K562 (cell line): Measurements from ENCODE around the gene PAQR4. TPM values are rescaled to one million over a fixed set of nuclear protein-coding genes. Genes with fewer than 3 reads are reported as not detected.

ENCODE experiments used
- GTF2B ChIP-seq: IDR thresholded peaks from 2 replicates; pipeline ENCODE4 v1.6.1; 2011; ENCODE audit not compliant: insufficient read length; ENCODE audit errors: extremely low read depth
- IFI16 ChIP-seq: fragments of 250-450 bp; sonication (Bioruptor Pico); IDR thresholded peaks from 2 replicates; pipeline ENCODE4 v2.1.2; 2022; ENCODE audit warnings: mild to moderate bottlenecking, inconsistent platforms
- MAZ ChIP-seq, 2 experiments: fragments of 450-650 bp in 1 of 2; sonication (generic) in 1 of 2; formaldehyde crosslinking; IDR thresholded peaks in 1 of 2; conservative IDR thresholded peaks in 1 of 2; 2 replicates each; pipeline versions ENCODE4 v1.4.0 to v1.5.0; 2020; ENCODE audit warnings: mild to moderate bottlenecking in 1 of 2, missing genetic modification reagents in 1 of 2
- NCOA1 ChIP-seq: fragments of 450-650 bp; IDR thresholded peaks from 2 replicates; pipeline ENCODE4 v1.6.1; 2016; ENCODE audit warnings: low read depth
- NEUROD1 ChIP-seq: fragments of 150-350 bp; IDR thresholded peaks from 2 replicates; pipeline ENCODE4 v1.6.1; 2014; ENCODE audit warnings: borderline replicate concordance, low read length, low read depth; ENCODE audit not compliant: partially characterized antibody
- RNF2 ChIP-seq: sonication (generic); IDR thresholded peaks from 2 replicates; pipeline ENCODE4 v1.6.1; 2016
- SIN3A ChIP-seq, 2 experiments: fragments of 150-350 bp in 1 of 2; IDR thresholded peaks; 2 replicates each; pipeline ENCODE4 v1.6.1; 2011 to 2016; ENCODE audit warnings: borderline replicate concordance in 2 of 2, low read depth in 2 of 2, low read length in 2 of 2, mild to moderate bottlenecking in 2 of 2, moderate library complexity in 2 of 2; ENCODE audit not compliant: control insufficient read depth in 1 of 2
- TEAD4 ChIP-seq, 2 experiments: sonication (generic) in 1 of 2; formaldehyde crosslinking in 1 of 2; IDR thresholded peaks; 2 replicates each; pipeline versions ENCODE4 v1.6.1 to v1.8.0; 2012 to 2022; ENCODE audit warnings: borderline replicate concordance in 1 of 2, inconsistent platforms in 1 of 2, low read length in 1 of 2, mild to moderate bottlenecking in 1 of 2, missing genetic modification reagents in 1 of 2
- XRCC5 ChIP-seq: fragments of 200-400 bp; formaldehyde crosslinking; IDR thresholded peaks from 2 replicates; pipeline ENCODE4 v1.6.1; 2017; ENCODE audit warnings: low read depth, mild to moderate bottlenecking, low read length
- polyA plus RNA-seq, 8 experiments: library from polyadenylated mRNA; depleted of rRNA in 4 of 8; stranded (reverse) in 5 of 8; unstranded in 3 of 8; fragments of >200 nt; fragmentation: Nextera tagmentation in 2 of 8; fragmentation: Illumina TruSeq in 1 of 8; extraction: Ambion mirVana in 2 of 8; extraction: Trizol in 1 of 8; gene quantifications; 2 replicates each; pipeline versions ENCODE4 v1.2.1 to v1.2.3, GENCODE V29; 2011 to 2014; ENCODE audit warnings: inconsistent platforms in 1 of 8, missing spikeins in 1 of 8
- total RNA-seq, 7 experiments: library from RNA; depleted of rRNA in 6 of 7; stranded (reverse); fragments of >200 nt in 6 of 7; fragmentation: Illumina TruSeq in 2 of 7; extraction: Trizol in 2 of 7; gene quantifications; 2 replicates each; pipeline versions ENCODE4 v1.2.1 to v1.2.3, GENCODE V29; 2011 to 2021; ENCODE audit warnings: low replicate concordance in 1 of 7
- TF ChIP-seq, protein P1 (sequence below), 2 experiments: fragments of 450-650 bp; conservative IDR thresholded peaks; 2 replicates each; pipeline ENCODE4 v1.6.1; 2017; ENCODE audit warnings: mild to moderate bottlenecking in 2 of 2, moderate library complexity in 2 of 2
- TF ChIP-seq, protein P2 (sequence below): conservative IDR thresholded peaks from 2 replicates; pipeline ENCODE4 v1.6.1; 2011; ENCODE audit warnings: low read depth, mild to moderate bottlenecking, low read length; ENCODE audit not compliant: control insufficient read depth
- TF ChIP-seq, protein P3 (sequence below): fragments of 450-650 bp; IDR thresholded peaks from 2 replicates; pipeline ENCODE4 v1.6.1; 2018; ENCODE audit not compliant: partially characterized antibody

Gene PAQR4
- total and polyA plus RNA-seq, 9 of the 15 experiments (the other 6 are each of a cell fraction or from before 2014, with no cell fraction given): 0.62 to 40.4 (median 19.5) TPM

DNA sequence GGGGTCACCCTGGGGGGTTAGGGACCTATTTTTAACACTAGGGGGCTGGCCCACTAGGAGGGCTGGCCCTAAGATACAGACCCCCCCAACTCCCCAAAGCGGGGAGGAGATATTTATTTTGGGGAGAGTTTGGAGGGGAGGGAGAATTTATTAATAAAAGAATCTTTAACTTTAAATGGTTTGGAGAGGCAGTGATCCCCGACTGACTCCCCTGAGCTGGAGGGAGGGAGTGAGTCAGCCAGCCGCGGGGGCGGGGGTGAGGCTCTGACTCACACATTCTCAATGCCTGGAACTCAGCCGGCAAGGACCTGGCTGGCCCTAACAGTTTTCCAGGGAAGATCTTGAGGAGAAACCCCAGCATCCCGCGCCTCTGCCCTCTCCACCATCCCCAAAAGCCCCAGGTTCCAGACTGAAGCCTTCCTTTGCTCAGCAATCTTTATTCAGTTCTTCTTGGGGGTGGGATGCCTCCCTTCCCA is 53.1 kb downstream of the PAQR4 start (continued):
- TF ChIP-seq, protein P1, sequence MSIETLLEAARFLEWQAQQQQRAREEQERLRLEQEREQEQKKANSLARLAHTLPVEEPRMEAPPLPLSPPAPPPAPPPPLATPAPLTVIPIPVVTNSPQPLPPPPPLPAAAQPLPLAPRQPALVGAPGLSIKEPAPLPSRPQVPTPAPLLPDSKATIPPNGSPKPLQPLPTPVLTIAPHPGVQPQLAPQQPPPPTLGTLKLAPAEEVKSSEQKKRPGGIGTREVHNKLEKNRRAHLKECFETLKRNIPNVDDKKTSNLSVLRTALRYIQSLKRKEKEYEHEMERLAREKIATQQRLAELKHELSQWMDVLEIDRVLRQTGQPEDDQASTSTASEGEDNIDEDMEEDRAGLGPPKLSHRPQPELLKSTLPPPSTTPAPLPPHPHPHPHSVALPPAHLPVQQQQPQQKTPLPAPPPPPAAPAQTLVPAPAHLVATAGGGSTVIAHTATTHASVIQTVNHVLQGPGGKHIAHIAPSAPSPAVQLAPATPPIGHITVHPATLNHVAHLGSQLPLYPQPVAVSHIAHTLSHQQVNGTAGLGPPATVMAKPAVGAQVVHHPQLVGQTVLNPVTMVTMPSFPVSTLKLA (conservative IDR thresholded peaks at IDR 0.05): peak in 1 of 2 experiments; percentile 41; a peak in 1 of 4 replicates
- TF ChIP-seq SIN3A (IDR thresholded peaks at IDR 0.05; ENCODE audit: borderline replicate concordance in 2 of 2, control insufficient read depth in 1 of 2, low read depth in 2 of 2, low read length in 2 of 2) (peak in 1 of 2 experiments; percentile 53; a peak in 1 of 4 replicates), MAZ (CRISPR knock-in tag; conservative IDR thresholded peaks at IDR 0.05 in 1 of 2, IDR thresholded peaks at IDR 0.05 in 1 of 2) (peak; percentile 19 to 92; a peak in 2 of 4 replicates), NEUROD1 (peak; percentile 66), IFI16 (no peak), XRCC5 (peak; percentile 52; the same call in 1 of the 2 replicates), RNF2 (0 out of 2 replicates have a peak, but pooled peaks have one; percentile 19), TEAD4 (IDR thresholded peaks at IDR 0.05; ENCODE audit: low read length) (peak; percentile 66), TEAD4 (CRISPR knock-in tag; IDR thresholded peaks at IDR 0.05; ENCODE audit: borderline replicate concordance) (no peak), GTF2B (no peak), NCOA1 (no peak)
- TF ChIP-seq, protein P2, sequence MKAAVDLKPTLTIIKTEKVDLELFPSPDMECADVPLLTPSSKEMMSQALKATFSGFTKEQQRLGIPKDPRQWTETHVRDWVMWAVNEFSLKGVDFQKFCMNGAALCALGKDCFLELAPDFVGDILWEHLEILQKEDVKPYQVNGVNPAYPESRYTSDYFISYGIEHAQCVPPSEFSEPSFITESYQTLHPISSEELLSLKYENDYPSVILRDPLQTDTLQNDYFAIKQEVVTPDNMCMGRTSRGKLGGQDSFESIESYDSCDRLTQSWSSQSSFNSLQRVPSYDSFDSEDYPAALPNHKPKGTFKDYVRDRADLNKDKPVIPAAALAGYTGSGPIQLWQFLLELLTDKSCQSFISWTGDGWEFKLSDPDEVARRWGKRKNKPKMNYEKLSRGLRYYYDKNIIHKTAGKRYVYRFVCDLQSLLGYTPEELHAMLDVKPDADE: peak; percentile 74; the same call in 1 of the 2 replicates
- TF ChIP-seq, protein P3, sequence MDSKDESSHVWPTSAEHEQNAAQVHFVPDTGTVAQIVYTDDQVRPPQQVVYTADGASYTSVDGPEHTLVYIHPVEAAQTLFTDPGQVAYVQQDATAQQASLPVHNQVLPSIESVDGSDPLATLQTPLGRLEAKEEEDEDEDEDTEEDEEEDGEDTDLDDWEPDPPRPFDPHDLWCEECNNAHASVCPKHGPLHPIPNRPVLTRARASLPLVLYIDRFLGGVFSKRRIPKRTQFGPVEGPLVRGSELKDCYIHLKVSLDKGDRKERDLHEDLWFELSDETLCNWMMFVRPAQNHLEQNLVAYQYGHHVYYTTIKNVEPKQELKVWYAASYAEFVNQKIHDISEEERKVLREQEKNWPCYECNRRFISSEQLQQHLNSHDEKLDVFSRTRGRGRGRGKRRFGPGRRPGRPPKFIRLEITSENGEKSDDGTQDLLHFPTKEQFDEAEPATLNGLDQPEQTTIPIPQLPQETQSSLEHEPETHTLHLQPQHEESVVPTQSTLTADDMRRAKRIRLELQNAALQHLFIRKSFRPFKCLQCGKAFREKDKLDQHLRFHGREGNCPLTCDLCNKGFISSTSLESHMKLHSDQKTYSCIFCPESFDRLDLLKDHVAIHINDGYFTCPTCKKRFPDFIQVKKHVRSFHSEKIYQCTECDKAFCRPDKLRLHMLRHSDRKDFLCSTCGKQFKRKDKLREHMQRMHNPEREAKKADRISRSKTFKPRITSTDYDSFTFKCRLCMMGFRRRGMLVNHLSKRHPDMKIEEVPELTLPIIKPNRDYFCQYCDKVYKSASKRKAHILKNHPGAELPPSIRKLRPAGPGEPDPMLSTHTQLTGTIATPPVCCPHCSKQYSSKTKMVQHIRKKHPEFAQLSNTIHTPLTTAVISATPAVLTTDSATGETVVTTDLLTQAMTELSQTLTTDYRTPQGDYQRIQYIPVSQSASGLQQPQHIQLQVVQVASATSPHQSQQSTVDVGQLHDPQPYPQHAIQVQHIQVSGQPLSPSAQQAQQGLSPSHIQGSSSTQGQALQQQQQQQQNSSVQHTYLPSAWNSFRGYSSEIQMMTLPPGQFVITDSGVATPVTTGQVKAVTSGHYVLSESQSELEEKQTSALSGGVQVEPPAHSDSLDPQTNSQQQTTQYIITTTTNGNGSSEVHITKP: peak; percentile 51
